HCT116 (cell line): ENCODE results near the gene FNIP2.

Experiments
- CTCF ChIP-seq, 3 experiments: fragments of 200-600 bp in 1 of 3; sonication (generic) in 1 of 3; IDR thresholded peaks in 2 of 3; conservative IDR thresholded peaks in 1 of 3; 2 replicates each; pipeline ENCODE4 v1.5.1; 2012 to 2017; ENCODE audit warnings: low read depth in 2 of 3, low read length in 2 of 3, antibody characterized with exemption in 1 of 3, borderline replicate concordance in 1 of 3, control low read depth in 1 of 3, mild to moderate bottlenecking in 1 of 3, mixed read lengths in 1 of 3, mixed run types in 1 of 3, moderate library complexity in 1 of 3; ENCODE audit not compliant: insufficient read depth in 1 of 3
- EGR1 ChIP-seq: IDR thresholded peaks from 2 replicates; pipeline ENCODE4 v1.6.1; 2012; ENCODE audit warnings: low read depth
- MAX ChIP-seq: IDR thresholded peaks from 2 replicates; pipeline ENCODE4 v1.6.1; 2012
- POLR2A ChIP-seq: IDR thresholded peaks from 2 replicates; pipeline ENCODE4 v1.7.0; 2011; ENCODE audit warnings: borderline replicate concordance; ENCODE audit not compliant: insufficient read depth, insufficient read length; ENCODE audit errors: extremely low read depth
- SRF ChIP-seq: IDR thresholded peaks from 2 replicates; pipeline ENCODE4 v1.6.1; 2012; ENCODE audit warnings: low read depth
- ZNF274 ChIP-seq: fragments of 200-500 bp; sonication (Bioruptor generic); IDR thresholded peaks from 2 replicates; pipeline ENCODE4 v1.6.1; 2014; ENCODE audit warnings: mild to moderate bottlenecking, low read depth, low read length, inconsistent platforms

DNA sequence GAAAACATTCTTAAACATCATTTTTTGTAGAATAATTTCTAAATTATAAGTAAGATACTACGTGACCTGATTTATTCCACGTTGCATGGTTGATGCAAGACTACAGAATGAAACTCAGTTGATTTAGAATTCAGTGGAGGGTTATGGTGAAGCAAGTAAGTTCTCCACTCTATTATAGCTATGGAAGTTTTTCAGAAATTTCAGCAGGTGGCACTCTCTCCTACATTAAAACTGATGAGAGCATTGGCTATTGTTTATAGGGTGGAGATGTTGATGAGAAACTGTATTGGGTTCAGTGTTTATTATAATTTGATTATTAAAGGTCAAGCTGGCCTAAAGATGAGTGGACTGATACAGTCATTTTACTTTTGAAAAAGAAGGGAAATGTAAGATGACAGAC lies 88.0 kb downstream of the FNIP2 start:
- TF ChIP-seq CTCF (IDR thresholded peaks at IDR 0.05 in 2 of 3, conservative IDR thresholded peaks at IDR 0.05 in 1 of 3; ENCODE audit: borderline replicate concordance in 1 of 3, insufficient read depth in 1 of 3, low read depth in 2 of 3, low read length in 2 of 3): peak; percentile 49 to 83 (median 67)
- no peak for TF ChIP-seq EGR1
- TF ChIP-seq ZNF274: no peak
- no peak for TF ChIP-seq MAX
- no peak for TF ChIP-seq SRF
- no peak for TF ChIP-seq POLR2A
